ENCODE data around the gene ARHGAP22. TPM values are rescaled to one million over a fixed set of nuclear protein-coding genes. Genes with fewer than 3 reads are reported as not detected.

Gene ARHGAP22
- total RNA-seq, 1 donor from 2014 or later = 2.2 TPM

- DNase-seq = no peak
These were observed 95.8 kb downstream of the ARHGAP22 start for GRCh38 chr10:48508791-48509772.

- DNase-seq = no peak
These were observed 96.7 kb downstream of the ARHGAP22 start for GRCh38 chr10:48507933-48508790.

GRCh38 chr10:48507494-48507893, 97.4 kb downstream of the ARHGAP22 start:
- DNase-seq = no peak

- no peak for DNase-seq
These were observed 98.5 kb downstream of the ARHGAP22 start for GRCh38 chr10:48506147-48506917.

- DNase-seq = no peak
These were observed 99.3 kb downstream of the ARHGAP22 start for GRCh38 chr10:48505394-48506112.

- DNase-seq = no peak
These were observed 100.6 kb downstream of the ARHGAP22 start for GRCh38 chr10:48504141-48504885.

GRCh38 chr10:48503293-48503911, 101.5 kb downstream of the ARHGAP22 start:
- no peak for DNase-seq

- no peak for DNase-seq
These were observed 102.1 kb downstream of the ARHGAP22 start for GRCh38 chr10:48502791-48503190.

- no peak for DNase-seq
These were observed 102.8 kb downstream of the ARHGAP22 start for GRCh38 chr10:48501787-48502771.

- DNase-seq = no peak
These were observed 103.6 kb downstream of the ARHGAP22 start for GRCh38 chr10:48501226-48501625.

- DNase-seq = no peak
These were observed 104.1 kb downstream of the ARHGAP22 start for GRCh38 chr10:48500771-48501170.

GRCh38 chr10:48498940-48499510, 105.8 kb downstream of the ARHGAP22 start:
- peak; percentile 50 for DNase-seq

GRCh38 chr10:48497780-48498770, 106.8 kb downstream of the ARHGAP22 start:
- DNase-seq = no peak

GRCh38 chr10:48496831-48497779, 107.8 kb downstream of the ARHGAP22 start:
- no peak for DNase-seq

GRCh38 chr10:48496105-48496830, 108.6 kb downstream of the ARHGAP22 start:
- DNase-seq = no peak
